OCI-LY3 (cell line): ENCODE data around the gene ZBBX.

ENCODE experiments used
- CTCF ChIP-seq: fragments of 200-600, 300-600 bp; sonication (generic); IDR thresholded peaks from 2 replicates; pipeline ENCODE4 v1.5.1; 2014; ENCODE audit warnings: antibody characterized with exemption, low read length, low read depth
- EZH2phosphoT487 ChIP-seq: fragments of 200-600 bp; shearing (Covaris generic); IDR thresholded peaks from 2 replicates; pipeline ENCODE4 v1.6.1; 2018; ENCODE audit warnings: antibody characterized with exemption, mixed run types, low read depth

- TF ChIP-seq CTCF (no peak), EZH2phosphoT487 (no peak)
These were observed 105.8 kb downstream of the ZBBX start for GRCh38 chr3:167274141-167274874.
